Small intestine (tissue), 7 donors: ENCODE data around the gene EXOC1. TPM values are rescaled to one million over a fixed set of nuclear protein-coding genes. Genes with fewer than 3 reads are reported as not detected.

Experiments used
- DNase-seq, 2 donors: peaks; one replicate each; pipeline versions ENCODE4 v3.0.0 to v3.0.0-alpha.2; 2013
- FAIRE-seq: peaks from 2 replicates; lab custom pipeline; 2012; peaks lifted over from hg19 to GRCh38; lab: Jason Lieb, UNC
- H3K27ac ChIP-seq, 3 donors: one replicate each; pipeline ENCODE4 v1.5.1; 2013; ENCODE audit warnings: low read length in 2 of 3, mild to moderate bottlenecking in 2 of 3, control low read depth in 1 of 3, inconsistent platforms in 1 of 3, low read depth in 1 of 3, moderate library complexity in 1 of 3
- H3K27me3 ChIP-seq, 3 donors: one replicate each; pipeline ENCODE4 v1.6.1; 2013; ENCODE audit warnings: low read length in 3 of 3, inconsistent platforms in 1 of 3; ENCODE audit not compliant: control insufficient read depth in 3 of 3, insufficient read depth in 3 of 3
- H3K36me3 ChIP-seq, 3 donors: one replicate each; pipeline ENCODE4 v1.6.1; 2013; ENCODE audit warnings: low read length in 3 of 3, inconsistent platforms in 1 of 3, low read depth in 1 of 3, mild to moderate bottlenecking in 1 of 3, moderate library complexity in 1 of 3; ENCODE audit not compliant: control insufficient read depth in 3 of 3, insufficient read depth in 2 of 3
- H3K4me1 ChIP-seq, 3 donors: one replicate each; pipeline ENCODE4 v1.6.1; 2013; ENCODE audit warnings: low read length in 2 of 3, inconsistent platforms in 1 of 3, low read depth in 1 of 3, mild to moderate bottlenecking in 1 of 3, moderate library complexity in 1 of 3; ENCODE audit not compliant: control insufficient read depth in 3 of 3, insufficient read depth in 2 of 3
- H3K4me3 ChIP-seq, 3 donors: one replicate each; pipeline ENCODE4 v1.5.1; 2013; ENCODE audit warnings: low read length in 3 of 3, control low read depth in 1 of 3, inconsistent platforms in 1 of 3, low read depth in 1 of 3, mild to moderate bottlenecking in 1 of 3, moderate library complexity in 1 of 3
- H3K9me3 ChIP-seq, 2 donors: one replicate each; pipeline ENCODE4 v1.6.1; 2013; ENCODE audit warnings: low read depth in 1 of 2, low read length in 1 of 2; ENCODE audit not compliant: control insufficient read depth in 2 of 2, insufficient read depth in 1 of 2
- WGBS, 3 donors: extraction: QIAGEN DNeasy Blood & Tissue Kit; methylation state at CpG; one replicate each; pipeline ENCODE4 v1.1.7; 2013; 5-methylcytosine and 5-hydroxymethylcytosine counted together
- polyA plus RNA-seq, 4 donors: library from polyadenylated mRNA; stranded (reverse) in 3 of 4; unstranded in 1 of 4; fragments of 200-250 nt in 3 of 4; fragments of 120-200 nt in 1 of 4; gene quantifications; one replicate each; pipeline versions ENCODE4 v1.2.1 to v1.2.3, GENCODE V29; 2013
- donor health status: healthy with polysubstance abuse.
- donor health status: control.
- donor health status: control.
- donor health status: Bipolar disorder and iron deficiency.
- donor health status: healthy.

Gene EXOC1
- polyA plus RNA-seq, 4 donors: 15.3 to 37.9 (median 20.9) TPM

- FAIRE-seq (no peak), DNase-seq (no peak)
- Histone ChIP-seq H3K9me3 (no peaks in the 10 kb centered on the region), H3K4me3 (no peak overlapping the region), H3K36me3 (peaks cover 0 to 14% (median 12%) of the 10 kb centered on the region in 3 donors), H3K4me1 (no peaks in the 10 kb centered on the region), H3K27ac (no peak overlapping the region), H3K27me3 (no peaks in the 10 kb centered on the region)
- 95 to 100% (median 99%) methylated on average over 3 of the region's 3 CpGs for WGBS, 3 donors
Observed at GRCh38 chr4:55879224-55879623, 25.8 kb downstream of the EXOC1 start.

GRCh38 chr4:55880652-55881280, 27.3 kb downstream of the EXOC1 start:
- WGBS, 3 donors: 96 to 99% (median 97%) methylated on average over 3 of the region's 3 CpGs
- H3K4me1 ChIP-seq: no peaks in the 10 kb centered on the region
- DNase-seq (no peak), FAIRE-seq (no peak)
- H3K36me3 ChIP-seq: peaks cover 0 to 14% (median 12%) of the 10 kb centered on the region in 3 donors
- no peak overlapping the region for H3K4me3 ChIP-seq
- no peaks in the 10 kb centered on the region for H3K27me3 ChIP-seq
- no peak overlapping the region for H3K27ac ChIP-seq
- H3K9me3 ChIP-seq: no peaks in the 10 kb centered on the region

GRCh38 chr4:55884093-55884850, 30.8 kb downstream of the EXOC1 start:
- H3K4me3 ChIP-seq: no peak overlapping the region
- H3K9me3 ChIP-seq: no peaks in the 10 kb centered on the region
- H3K27ac ChIP-seq: no peak overlapping the region
- H3K4me1 ChIP-seq: no peaks in the 10 kb centered on the region
- no peaks in the 10 kb centered on the region for H3K27me3 ChIP-seq
- FAIRE-seq (no peak), DNase-seq (no peak)
- peaks cover 0 to 16% (median 2%) of the 10 kb centered on the region in 3 donors for H3K36me3 ChIP-seq
- 92 to 97% (median 95%) methylated on average over 2 of the region's 2 CpGs for WGBS, 3 donors

GRCh38 chr4:55884851-55885219, 31.4 kb downstream of the EXOC1 start:
- Histone ChIP-seq H3K4me3 (no peak overlapping the region), H3K9me3 (no peaks in the 10 kb centered on the region), H3K27me3 (no peaks in the 10 kb centered on the region), H3K36me3 (peaks cover 0 to 15% (median 3%) of the 10 kb centered on the region in 3 donors), H3K4me1 (no peaks in the 10 kb centered on the region), H3K27ac (no peak overlapping the region)
- FAIRE-seq: peak; percentile 10
- 76 to 83% (median 83%) methylated on average over 1 of the region's 1 CpG for WGBS, 3 donors
- no peak for DNase-seq

GRCh38 chr4:55887594-55887993, 34.1 kb downstream of the EXOC1 start:
- WGBS, 3 donors: 86 to 96% (median 93%) methylated on average over 1 of the region's 1 CpG
- DNase-seq: no peak

GRCh38 chr4:55892156-55892555, 38.7 kb downstream of the EXOC1 start:
- H3K27ac ChIP-seq: no peak overlapping the region
- peaks cover 2 to 19% (median 4%) of the 10 kb centered on the region in 3 donors for H3K36me3 ChIP-seq
- FAIRE-seq (no peak), DNase-seq (no peak)
- no peak overlapping the region for H3K4me3 ChIP-seq
- WGBS, 3 donors: 62 to 89% (median 81%) methylated on average over 2 of the region's 2 CpGs
- H3K9me3 ChIP-seq: no peaks in the 10 kb centered on the region
- no peaks in the 10 kb centered on the region for H3K27me3 ChIP-seq
- H3K4me1 ChIP-seq: no peaks in the 10 kb centered on the region

More at GRCh38 chr4:55887594-55887993, 34.1 kb downstream of the EXOC1 start:
- Histone ChIP-seq H3K9me3 (no peaks in the 10 kb centered on the region), H3K27me3 (no peaks in the 10 kb centered on the region), H3K4me1 (no peaks in the 10 kb centered on the region), H3K36me3 (peaks cover 0 to 6% (median 3%) of the 10 kb centered on the region in 3 donors), H3K4me3 (no peak overlapping the region), H3K27ac (no peak overlapping the region)
- no peak for FAIRE-seq

GRCh38 chr4:55896622-55897021, 43.2 kb downstream of the EXOC1 start:
- no peak for DNase-seq
- H3K4me3 ChIP-seq: no peak overlapping the region
- 88 to 98% (median 94%) methylated on average over 3 of the region's 3 CpGs for WGBS, 3 donors
- peaks cover 2 to 30% (median 2%) of the 10 kb centered on the region in 3 donors for H3K36me3 ChIP-seq
- H3K9me3 ChIP-seq: no peaks in the 10 kb centered on the region
- no peak overlapping the region for H3K27ac ChIP-seq
- H3K27me3 ChIP-seq: no peaks in the 10 kb centered on the region
- H3K4me1 ChIP-seq: no peaks in the 10 kb centered on the region
- no peak for FAIRE-seq

- DNase-seq: no peak
- H3K4me1 ChIP-seq: peaks cover 0 to 3% (median 0%) of the 10 kb centered on the region in 3 donors
- no peak for FAIRE-seq
- peaks cover 0 to 18% (median 0%) of the 10 kb centered on the region in 3 donors for H3K36me3 ChIP-seq
- H3K27me3 ChIP-seq: no peaks in the 10 kb centered on the region
- no peak overlapping the region for H3K4me3 ChIP-seq
- no peaks in the 10 kb centered on the region for H3K9me3 ChIP-seq
- 95 to 98% (median 97%) methylated on average over 4 of the region's 4 CpGs for WGBS, 3 donors
- H3K27ac ChIP-seq: no peak overlapping the region
Observed at GRCh38 chr4:55902677-55903076, 49.2 kb downstream of the EXOC1 start.
